ENCODE results near the gene GRK5.
"Not testable (repeated sequence)": the region's sequence is repeated elsewhere in the genome, so short reads cannot be mapped to it uniquely, and the experiment has no call there.

Gene GRK5

GRCh38 chr10:119222537-119222936 is 15.2 kb downstream of the GRK5 start:
- DNase-seq (ENCODE audit: low spot score): no peak

- DNase-seq (ENCODE audit: low spot score): no peak
Measured at GRCh38 chr10:119222966-119223386, 15.6 kb downstream of the GRK5 start.

- no peak for DNase-seq (ENCODE audit: low spot score)
Measured at GRCh38 chr10:119225083-119225658, 17.8 kb downstream of the GRK5 start.

- no peak for DNase-seq (ENCODE audit: low spot score)
Measured at GRCh38 chr10:119227825-119228224, 20.5 kb downstream of the GRK5 start.

GRCh38 chr10:119231654-119232053 is 24.3 kb downstream of the GRK5 start:
- no peak for DNase-seq (ENCODE audit: low spot score)

- DNase-seq (ENCODE audit: low spot score): not testable (repeated sequence)
Measured at GRCh38 chr10:119232439-119232838, 25.1 kb downstream of the GRK5 start.

- no peak for DNase-seq (ENCODE audit: low spot score)
Measured at GRCh38 chr10:119233123-119233820, 25.9 kb downstream of the GRK5 start.

- no peak for DNase-seq (ENCODE audit: low spot score)
Measured at GRCh38 chr10:119233821-119234220, 26.4 kb downstream of the GRK5 start.

GRCh38 chr10:119235356-119235755 is 28.0 kb downstream of the GRK5 start:
- no peak for DNase-seq (ENCODE audit: low spot score)

GRCh38 chr10:119237722-119238436 is 30.5 kb downstream of the GRK5 start:
- no peak for DNase-seq (ENCODE audit: low spot score)

- DNase-seq (ENCODE audit: low spot score): no peak
Measured at GRCh38 chr10:119238577-119238976, 31.2 kb downstream of the GRK5 start.

GRCh38 chr10:119239015-119239414 is 31.6 kb downstream of the GRK5 start:
- DNase-seq (ENCODE audit: low spot score): not testable (repeated sequence)

- not testable (repeated sequence) for DNase-seq (ENCODE audit: low spot score)
Measured at GRCh38 chr10:119239630-119240029, 32.3 kb downstream of the GRK5 start.

GRCh38 chr10:119241066-119241465 is 33.7 kb downstream of the GRK5 start:
- no peak for DNase-seq (ENCODE audit: low spot score)

- no peak for DNase-seq (ENCODE audit: low spot score)
Measured at GRCh38 chr10:119242186-119242585, 34.8 kb downstream of the GRK5 start.

GRCh38 chr10:119243488-119243887 is 36.1 kb downstream of the GRK5 start:
- DNase-seq (ENCODE audit: low spot score): no peak

GRCh38 chr10:119243967-119244366 is 36.6 kb downstream of the GRK5 start:
- DNase-seq (ENCODE audit: low spot score): no peak

GRCh38 chr10:119245272-119245671 is 37.9 kb downstream of the GRK5 start:
- no peak for DNase-seq (ENCODE audit: low spot score)

- DNase-seq (ENCODE audit: low spot score): no peak
Measured at GRCh38 chr10:119246862-119247549, 39.6 kb downstream of the GRK5 start.

- no peak for DNase-seq (ENCODE audit: low spot score)
Measured at GRCh38 chr10:119247550-119247894, 40.2 kb downstream of the GRK5 start.

GRCh38 chr10:119248184-119248583 is 40.8 kb downstream of the GRK5 start:
- no peak for DNase-seq (ENCODE audit: low spot score)

- DNase-seq (ENCODE audit: low spot score): no peak
Measured at GRCh38 chr10:119248681-119249080, 41.3 kb downstream of the GRK5 start.
